Epithelial cell of esophagus (primary cell): ENCODE results near the gene SEMA4B.
A peak's percentile ranks its signal among the peaks of the same experiment; 100 is the strongest.
"Not testable (repeated sequence)": the region's sequence is repeated elsewhere in the genome, so short reads cannot be mapped to it uniquely, and the experiment has no call there.

Experiments used
- DNase-seq: peaks from one replicate; pipeline ENCODE4 v3.0.0; 2010; ENCODE audit warnings: low read depth
- H3K4me3 ChIP-seq: 2 replicates; pipeline ENCODE4 v1.5.1; 2011; ENCODE audit warnings: mild to moderate bottlenecking, low read length, control low read depth
- CTCF ChIP-seq: IDR thresholded peaks from 2 replicates; pipeline ENCODE4 v1.5.1; 2011; ENCODE audit warnings: low read depth, mild to moderate bottlenecking, low read length, control low read depth, inconsistent platforms; ENCODE audit not compliant: insufficient read depth; ENCODE audit errors: missing control alignments

SEMA4B gene

GRCh38 chr15:90243943-90244639 lies 43.0 kb downstream of the SEMA4B start:
- no peak for DNase-seq
- TF ChIP-seq CTCF = no peak
- no peak overlapping the region for H3K4me3 ChIP-seq

GRCh38 chr15:90248789-90249202 lies 47.7 kb downstream of the SEMA4B start:
- DNase-seq = no peak
- no peak overlapping the region for H3K4me3 ChIP-seq

GRCh38 chr15:90249203-90249863 lies 48.2 kb downstream of the SEMA4B start, which contains the start of gene TTLL13:
Gene TTLL13 (plus strand): TSS chr15:90249556. CDS start chr15:90250631, 1,075 bp downstream.
- peak within 1 kb of the TSS; percentile 62 for H3K4me3 ChIP-seq
- no peak for TF ChIP-seq CTCF
- DNase-seq = peak; percentile 76

More at GRCh38 chr15:90248789-90249202, 47.7 kb downstream of the SEMA4B start:
- no peak for TF ChIP-seq CTCF

GRCh38 chr15:90257776-90258175 lies 56.6 kb downstream of the SEMA4B start:
- DNase-seq = no peak
- no peak overlapping the region for H3K4me3 ChIP-seq
- TF ChIP-seq CTCF = no peak

- H3K4me3 ChIP-seq = no peak overlapping the region
- DNase-seq = no peak
- TF ChIP-seq CTCF = no peak
Measured at GRCh38 chr15:90259524-90259923, 58.4 kb downstream of the SEMA4B start.

- H3K4me3 ChIP-seq, DNase-seq: not testable (repeated sequence)
Measured at GRCh38 chr15:90260731-90261130, 59.6 kb downstream of the SEMA4B start.

- peak; percentile 89 for DNase-seq
- H3K4me3 ChIP-seq = no peak overlapping the region
- no peak for TF ChIP-seq CTCF
Measured at GRCh38 chr15:90261811-90262210, 60.7 kb downstream of the SEMA4B start.
